ENCODE results near the gene FRG2C. TPM values are rescaled to one million over a fixed set of nuclear protein-coding genes. Genes with fewer than 3 reads are reported as not detected.
A peak's percentile ranks its signal among the peaks of the same experiment; 100 is the strongest.
"Not testable (repeated sequence)": the region's sequence is repeated elsewhere in the genome, so short reads cannot be mapped to it uniquely, and the experiment has no call there.

The FRG2C gene
- total RNA-seq, 1 experiment from 2014 or later: not detected

DNA sequence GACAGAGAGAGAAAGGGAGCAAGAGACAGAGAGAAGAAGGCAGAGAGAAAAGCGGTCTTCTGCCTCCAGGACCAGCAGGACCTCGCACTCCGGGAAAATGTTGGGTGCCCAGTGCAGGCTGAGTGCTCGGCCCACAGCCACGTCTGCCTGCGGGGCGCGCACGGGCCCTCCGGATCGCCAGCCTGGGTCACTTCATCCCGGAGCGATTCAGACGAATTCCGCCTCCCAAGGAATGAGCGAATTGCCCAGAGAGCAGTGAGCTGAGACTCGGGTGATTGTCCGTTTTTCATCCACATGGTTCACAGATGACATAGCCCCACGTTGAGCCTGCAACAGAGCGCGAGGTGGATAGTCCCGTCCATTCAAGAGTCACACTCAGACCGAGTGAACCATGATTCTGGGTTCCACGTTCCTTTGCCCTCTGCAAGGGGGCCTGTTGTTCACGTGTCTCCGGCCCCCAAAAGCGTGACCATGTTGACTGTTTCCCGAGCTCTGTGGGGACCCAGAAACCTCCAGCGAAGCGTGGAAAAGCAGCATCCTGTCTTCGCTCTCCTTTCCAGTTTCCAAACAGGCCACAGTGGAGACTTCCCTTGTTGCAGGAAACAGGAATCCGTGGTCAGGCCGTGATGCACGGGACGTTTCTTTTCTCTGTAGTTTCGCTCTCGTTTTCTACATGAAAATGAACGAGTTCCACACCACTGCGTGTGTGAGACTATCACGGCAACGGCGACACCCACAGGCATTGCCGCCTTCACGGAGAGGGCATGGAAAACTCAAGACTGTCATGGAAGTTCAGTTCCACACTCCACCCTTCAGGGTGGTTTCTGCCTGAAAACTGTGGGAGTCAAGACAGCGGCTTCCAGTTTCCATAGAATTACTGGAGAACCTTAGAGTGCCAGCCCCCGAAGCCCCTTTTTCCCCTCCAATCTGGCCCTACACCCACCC is 3.9 kb downstream of the FRG2C start:
- CTCF ChIA-PET; H3K27ac Mint-ChIP-seq (ENCODE audit: unreplicated experiment); DNase-seq; BruUV-seq (replicated peaks); H3K27me3 Mint-ChIP-seq (ENCODE audit: unreplicated experiment); H3K36me3 Mint-ChIP-seq (ENCODE audit: insufficient read depth, unreplicated experiment); H3K4me3 Mint-ChIP-seq (ENCODE audit: low read depth, unreplicated experiment); intact Hi-C loops (cut with micrococcal nuclease; ENCODE audit: unreplicated experiment); H3K4me1 Mint-ChIP-seq (ENCODE audit: low read depth, unreplicated experiment): not testable (repeated sequence)
- H3K9me3 Mint-ChIP-seq (ENCODE audit: low read depth, unreplicated experiment): peaks cover 22% of the 10 kb centered on the region

DNA sequence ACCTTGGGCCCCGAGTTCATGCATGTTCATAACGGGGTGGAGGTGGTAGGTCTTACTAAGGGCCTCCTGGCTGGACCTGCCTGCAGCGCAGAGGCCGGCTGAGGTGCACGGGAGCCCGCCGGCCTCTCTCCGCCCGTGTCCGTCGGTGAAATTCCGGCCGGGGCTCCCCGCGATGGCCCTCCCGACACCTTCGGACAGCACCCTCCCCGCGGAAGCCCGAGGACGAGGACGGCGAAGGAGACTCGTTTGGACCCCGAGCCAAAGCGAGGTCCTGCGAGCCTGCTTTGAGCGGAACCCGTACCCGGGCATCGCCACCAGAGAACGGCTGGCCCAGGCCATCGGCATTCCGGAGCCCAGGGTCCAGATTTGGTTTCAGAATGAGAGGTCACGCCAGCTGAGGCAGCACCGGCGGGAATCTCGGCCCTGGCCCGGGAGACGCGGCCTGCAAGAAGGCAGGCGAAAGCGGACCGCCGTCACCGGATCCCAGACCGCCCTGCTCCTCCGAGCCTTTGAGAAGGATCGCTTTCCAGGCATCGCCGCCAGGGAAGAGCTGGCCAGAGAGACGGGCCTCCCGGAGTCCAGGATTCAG is 4.7 kb downstream of the FRG2C start:
- H3K27me3 Mint-ChIP-seq (ENCODE audit: unreplicated experiment); CTCF ChIA-PET; H3K4me1 Mint-ChIP-seq (ENCODE audit: low read depth, unreplicated experiment); BruUV-seq (replicated peaks); H3K27ac Mint-ChIP-seq (ENCODE audit: unreplicated experiment); intact Hi-C loops (cut with micrococcal nuclease; ENCODE audit: unreplicated experiment); H3K4me3 Mint-ChIP-seq (ENCODE audit: low read depth, unreplicated experiment); H3K36me3 Mint-ChIP-seq (ENCODE audit: insufficient read depth, unreplicated experiment): not testable (repeated sequence)
- H3K9me3 Mint-ChIP-seq (ENCODE audit: low read depth, unreplicated experiment): peaks cover 24% of the 10 kb centered on the region
- peak; percentile 30 for DNase-seq

DNA sequence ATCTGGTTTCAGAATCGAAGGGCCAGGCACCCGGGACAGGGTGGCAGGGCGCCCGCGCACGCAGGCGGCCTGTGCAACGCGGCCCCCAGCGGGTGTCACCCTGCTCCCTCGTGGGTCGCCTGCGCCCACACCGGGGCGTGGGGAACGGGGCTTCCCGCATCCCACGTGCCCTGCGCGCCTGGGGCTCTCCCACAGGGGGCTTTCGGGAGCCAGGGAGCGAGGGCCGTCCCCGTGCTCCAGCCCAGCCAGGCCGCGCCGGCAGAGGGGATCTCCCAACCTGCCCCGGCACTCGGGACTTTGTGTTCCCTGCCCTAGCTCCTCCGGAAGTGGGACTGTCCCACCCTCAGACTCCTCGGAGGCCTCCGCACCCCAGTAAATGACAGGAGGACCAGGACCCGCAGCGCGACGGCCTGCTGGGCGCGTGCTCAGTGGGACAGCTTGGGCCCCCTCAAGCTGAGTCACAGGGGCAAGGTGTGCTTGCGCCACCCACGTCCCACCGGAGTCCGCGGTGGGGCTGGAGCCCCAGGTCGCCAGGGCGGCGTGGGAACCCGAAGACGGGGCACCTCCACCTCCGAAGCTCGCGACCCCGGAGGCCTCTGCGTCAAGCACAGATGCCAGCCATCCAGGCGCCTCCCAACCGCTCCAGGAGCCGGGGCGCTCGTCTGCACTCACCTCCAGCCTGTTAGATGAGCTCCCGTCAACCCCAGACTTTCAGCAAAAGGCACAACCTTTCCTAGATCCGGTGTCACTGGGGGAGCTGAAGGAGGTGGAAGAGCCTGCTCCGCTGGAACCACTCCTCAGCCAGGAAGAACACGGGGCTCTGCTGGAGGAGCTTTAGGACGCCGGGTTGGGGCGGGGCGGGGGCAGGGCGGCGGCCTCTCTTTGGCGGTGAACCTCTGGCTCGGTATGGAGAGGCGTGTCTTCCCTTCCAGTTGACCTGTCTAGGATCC is 5.5 kb downstream of the FRG2C start:
- BruUV-seq (replicated peaks): not testable (repeated sequence)

DNA sequence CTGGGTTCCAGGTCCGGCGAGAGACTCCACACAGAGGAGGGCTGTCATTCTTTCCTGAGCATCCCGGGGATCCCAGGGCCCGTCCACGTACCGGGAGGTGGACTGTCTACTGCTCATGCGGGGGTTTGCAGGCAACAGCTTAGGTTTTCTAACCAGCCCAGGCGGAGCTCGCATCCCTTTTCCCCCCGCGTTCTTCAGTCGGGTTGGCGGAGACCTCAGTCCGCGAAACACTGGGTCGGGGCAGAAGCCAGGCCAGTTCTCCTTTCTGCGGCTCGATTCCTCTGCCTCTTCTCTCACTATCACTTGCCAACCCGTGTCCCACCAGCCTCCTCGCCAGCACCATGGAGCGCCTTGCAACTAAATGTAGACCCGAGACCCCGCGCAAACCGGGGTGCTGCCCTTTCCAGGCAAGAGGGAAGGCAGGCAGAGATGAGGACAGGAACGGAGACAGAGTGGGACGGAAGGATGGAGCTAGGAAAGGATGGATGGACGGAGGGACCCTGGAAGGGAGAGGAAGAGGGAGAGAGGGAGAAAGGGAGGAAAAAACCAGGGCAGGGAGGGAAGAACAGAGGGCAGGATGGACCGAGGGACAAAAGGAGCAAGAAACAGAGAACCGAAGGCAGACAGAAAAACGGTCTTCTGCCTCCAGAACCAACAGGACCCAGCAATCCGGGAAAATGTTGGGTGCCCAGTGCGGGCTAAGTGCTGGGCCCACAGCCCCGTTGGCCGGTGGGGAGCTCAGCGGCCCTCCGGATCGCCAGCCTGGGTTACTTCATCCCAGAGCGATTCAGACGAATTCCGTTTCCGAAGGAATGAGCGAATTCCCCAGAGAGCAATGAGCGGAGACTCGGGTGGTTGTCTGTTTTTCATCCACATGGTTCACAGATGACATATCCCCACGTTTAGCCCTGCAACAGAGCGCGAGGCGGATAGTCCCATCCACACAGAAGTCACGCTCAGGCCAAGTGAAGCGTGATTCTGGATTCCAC is 6.5 kb downstream of the FRG2C start:
- BruUV-seq (replicated peaks); CTCF ChIA-PET; H3K36me3 Mint-ChIP-seq (ENCODE audit: insufficient read depth, unreplicated experiment); H3K4me3 Mint-ChIP-seq (ENCODE audit: low read depth, unreplicated experiment); H3K27me3 Mint-ChIP-seq (ENCODE audit: unreplicated experiment); H3K4me1 Mint-ChIP-seq (ENCODE audit: low read depth, unreplicated experiment); intact Hi-C loops (cut with micrococcal nuclease; ENCODE audit: unreplicated experiment); DNase-seq; H3K27ac Mint-ChIP-seq (ENCODE audit: unreplicated experiment): not testable (repeated sequence)
- H3K9me3 Mint-ChIP-seq (ENCODE audit: low read depth, unreplicated experiment): peaks cover 17% of the 10 kb centered on the region

More for the DNA sequence above, 5.5 kb downstream of the FRG2C start:
- H3K27me3 Mint-ChIP-seq (ENCODE audit: unreplicated experiment); H3K4me1 Mint-ChIP-seq (ENCODE audit: low read depth, unreplicated experiment); H3K27ac Mint-ChIP-seq (ENCODE audit: unreplicated experiment); H3K36me3 Mint-ChIP-seq (ENCODE audit: insufficient read depth, unreplicated experiment); DNase-seq; H3K4me3 Mint-ChIP-seq (ENCODE audit: low read depth, unreplicated experiment); intact Hi-C loops (cut with micrococcal nuclease; ENCODE audit: unreplicated experiment); CTCF ChIA-PET: not testable (repeated sequence)
- peaks cover 18% of the 10 kb centered on the region for H3K9me3 Mint-ChIP-seq (ENCODE audit: low read depth, unreplicated experiment)

DNA sequence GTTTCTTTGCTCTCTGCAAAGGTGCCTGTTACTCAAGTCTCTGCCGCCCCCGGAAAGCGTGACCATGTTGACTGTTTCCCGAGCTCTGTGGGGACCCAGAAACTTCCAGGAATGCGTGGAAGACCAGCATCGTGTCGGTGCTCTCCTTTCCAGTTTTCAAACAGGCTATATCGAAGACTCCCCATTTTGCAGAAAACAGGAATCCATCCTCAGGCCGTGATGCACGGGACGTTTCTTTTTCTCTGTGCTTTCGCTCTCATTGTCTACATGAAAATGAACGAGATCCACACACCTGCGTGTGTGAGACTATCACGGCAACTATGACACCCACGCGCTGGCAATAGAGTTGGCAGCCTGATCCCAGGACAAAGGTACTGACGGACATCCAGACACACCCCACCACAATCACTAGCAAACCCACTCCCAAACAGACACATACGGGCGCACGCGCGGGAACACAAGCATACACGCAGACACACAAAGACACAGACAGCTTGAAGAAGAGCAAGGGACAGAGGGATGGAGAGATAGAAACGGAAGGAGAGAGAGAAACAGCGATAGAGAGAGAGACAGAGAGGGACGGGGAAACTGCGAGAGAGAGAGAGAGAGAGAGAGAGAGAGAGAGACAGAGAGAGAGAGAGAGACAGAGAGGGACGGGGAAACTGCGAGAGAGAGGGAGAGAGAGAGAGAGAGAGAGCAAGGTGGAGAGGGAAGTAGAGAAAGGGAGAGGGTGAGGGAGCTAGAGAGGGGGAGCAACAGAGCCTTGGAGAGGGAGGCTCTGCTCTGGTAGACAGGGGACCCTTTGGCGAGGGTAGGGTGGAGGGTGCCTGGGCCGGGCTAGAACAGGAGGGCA is 7.4 kb downstream of the FRG2C start:
- CTCF ChIA-PET: interaction anchor here (0.7 kb wide), 1 partner anchor 136 kb away, joined by 8 read pairs; no protein-coding TSS in a partner anchor
- DNase-seq; intact Hi-C loops (cut with micrococcal nuclease; ENCODE audit: unreplicated experiment); H3K27me3 Mint-ChIP-seq (ENCODE audit: unreplicated experiment); H3K27ac Mint-ChIP-seq (ENCODE audit: unreplicated experiment); H3K4me1 Mint-ChIP-seq (ENCODE audit: low read depth, unreplicated experiment); H3K4me3 Mint-ChIP-seq (ENCODE audit: low read depth, unreplicated experiment); BruUV-seq (replicated peaks); H3K36me3 Mint-ChIP-seq (ENCODE audit: insufficient read depth, unreplicated experiment): not testable (repeated sequence)
- peaks cover 17% of the 10 kb centered on the region for H3K9me3 Mint-ChIP-seq (ENCODE audit: low read depth, unreplicated experiment)

DNA sequence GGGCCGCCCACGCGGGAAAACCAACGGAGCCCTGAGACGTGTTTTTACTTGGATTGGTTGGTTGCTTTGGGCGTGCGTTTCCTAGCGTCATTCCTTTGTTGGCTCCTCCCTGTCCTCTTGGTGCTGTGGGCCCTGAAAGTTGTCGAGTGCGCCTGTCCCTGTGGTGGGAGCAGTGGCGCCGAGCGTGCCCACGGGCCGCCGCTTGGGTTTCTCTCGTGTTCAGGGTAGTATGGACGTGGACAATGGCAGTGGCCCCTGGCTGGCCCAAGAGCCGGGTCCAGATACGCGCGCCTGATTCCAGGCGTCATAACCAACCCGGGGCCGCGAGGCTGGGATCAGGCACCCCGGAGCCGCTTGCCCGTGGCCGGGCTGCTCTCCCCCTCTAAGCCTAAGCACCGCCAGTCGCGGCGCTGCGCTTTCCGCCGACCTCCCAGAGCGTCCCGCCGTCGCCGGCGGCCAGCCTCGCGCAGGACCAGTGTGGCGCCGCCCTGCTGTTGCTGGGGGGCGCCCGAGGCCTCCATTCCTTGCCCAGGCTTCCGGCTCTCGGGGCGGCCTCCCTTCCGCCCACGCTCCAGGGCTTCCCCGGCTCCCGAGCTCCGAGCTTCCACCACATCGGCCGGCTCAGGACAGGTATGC is 8.1 kb downstream of the FRG2C start:
- peaks cover 17% of the 10 kb centered on the region for H3K9me3 Mint-ChIP-seq (ENCODE audit: low read depth, unreplicated experiment)
- H3K4me1 Mint-ChIP-seq (ENCODE audit: low read depth, unreplicated experiment); H3K36me3 Mint-ChIP-seq (ENCODE audit: insufficient read depth, unreplicated experiment); H3K27me3 Mint-ChIP-seq (ENCODE audit: unreplicated experiment); intact Hi-C loops (cut with micrococcal nuclease; ENCODE audit: unreplicated experiment); H3K4me3 Mint-ChIP-seq (ENCODE audit: low read depth, unreplicated experiment); BruUV-seq (replicated peaks); DNase-seq; H3K27ac Mint-ChIP-seq (ENCODE audit: unreplicated experiment): not testable (repeated sequence)
- CTCF ChIA-PET: interaction anchor here (0.7 kb wide), 1 partner anchor 135 kb away, joined by 8 read pairs; no protein-coding TSS in a partner anchor

DNA sequence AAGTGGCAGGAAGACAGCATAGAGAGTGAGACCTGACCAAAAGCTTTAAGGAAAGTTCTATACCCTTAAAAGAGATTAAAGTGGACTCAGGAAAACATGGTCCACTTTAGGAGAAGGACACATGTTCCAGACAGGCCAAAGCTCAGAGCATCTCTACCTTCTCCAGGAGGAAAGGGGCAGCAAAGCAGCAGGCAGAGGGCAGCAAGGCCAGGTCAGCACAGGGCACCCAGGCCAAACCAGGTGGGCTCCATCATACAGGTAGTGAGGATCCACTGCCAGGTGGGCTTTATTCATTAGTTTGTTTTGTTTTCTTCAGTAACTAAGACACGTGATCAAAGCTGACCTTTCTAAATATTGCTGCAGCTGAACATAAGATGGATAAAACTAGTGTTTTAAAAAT is 19.8 kb downstream of the FRG2C start:
- H3K4me1 Mint-ChIP-seq (ENCODE audit: low read depth, unreplicated experiment); H3K27me3 Mint-ChIP-seq (ENCODE audit: unreplicated experiment); intact Hi-C loops (cut with micrococcal nuclease; ENCODE audit: unreplicated experiment); CTCF ChIA-PET; H3K36me3 Mint-ChIP-seq (ENCODE audit: insufficient read depth, unreplicated experiment); BruUV-seq (replicated peaks); H3K4me3 Mint-ChIP-seq (ENCODE audit: low read depth, unreplicated experiment); H3K27ac Mint-ChIP-seq (ENCODE audit: unreplicated experiment); DNase-seq; H3K9me3 Mint-ChIP-seq (ENCODE audit: low read depth, unreplicated experiment): not testable (repeated sequence)
